HL-60 (cell line): Measurements from ENCODE around the gene TMEM61.

Experiments
- CTCF ChIP-seq: IDR thresholded peaks from one replicate; pipeline ENCODE4 v1.5.1; 2011; ENCODE audit warnings: low read length, control low read depth, inconsistent platforms; ENCODE audit not compliant: insufficient read depth
- POLR2AphosphoS5 ChIP-seq: IDR thresholded peaks from 2 replicates; pipeline ENCODE4 v1.6.1; 2012; ENCODE audit warnings: low read depth
- REST ChIP-seq: IDR thresholded peaks from 2 replicates; pipeline ENCODE4 v1.6.1; 2012; ENCODE audit warnings: low read depth; ENCODE audit not compliant: insufficient replicate concordance

GRCh38 chr1:54990916-54991315 lies 10.5 kb downstream of the TMEM61 start:
- TF ChIP-seq CTCF (no peak), REST (no peak), POLR2AphosphoS5 (no peak)
